H1 (cell line): Measurements from ENCODE around the gene SLC5A10. TPM values are rescaled to one million over a fixed set of nuclear protein-coding genes. Genes with fewer than 3 reads are reported as not detected.
A peak's percentile ranks its signal among the peaks of the same experiment; 100 is the strongest.

Source experiments
- CTCF ChIA-PET: fragments of 300-600 bp; sonication (Branson Sonifier 250); formaldehyde crosslinking; loops from one replicate; lab custom pipeline; 2021; ENCODE audit not compliant: partially characterized antibody; lab: Charles Lee
- POLR2A ChIA-PET: fragments of 300-600 bp; sonication (Branson Sonifier 250); formaldehyde crosslinking; loops from one replicate; lab custom pipeline; 2021; ENCODE audit warnings: inconsistent platforms; ENCODE audit not compliant: partially characterized antibody; lab: Charles Lee
- DNase-seq, 2 experiments: peaks; one replicate each; pipeline versions ENCODE4 v3.0.0 to v3.0.0-alpha.2; 2010 to 2022; ENCODE audit warnings: low spot score in 2 of 2, low read depth in 1 of 2, mixed read lengths in 1 of 2
- FAIRE-seq: peaks from 2 replicates; lab custom pipeline; 2011; peaks lifted over from hg19 to GRCh38; lab: Jason Lieb, UNC
- H2AFZ ChIP-seq: 2 replicates; pipeline ENCODE4 v1.8.1; 2012; ENCODE audit warnings: low read length, inconsistent platforms
- H2AK5ac ChIP-seq: 2 replicates; pipeline ENCODE4 v1.6.1; 2013; ENCODE audit warnings: low read depth, low read length
- H2BK120ac ChIP-seq: replicated peaks from 2 replicates; pipeline ENCODE3; 2013; ENCODE audit warnings: low read depth, low read length, inconsistent platforms
- H2BK12ac ChIP-seq: 2 replicates; pipeline ENCODE4 v1.6.1; 2013; ENCODE audit warnings: low read depth, low read length
- H2BK15ac ChIP-seq: 2 replicates; pipeline ENCODE4 v1.6.1; 2013; ENCODE audit warnings: low read length
- H2BK20ac ChIP-seq: 2 replicates; pipeline ENCODE4 v1.6.1; 2013; ENCODE audit warnings: low read length
- H2BK5ac ChIP-seq: 2 replicates; pipeline ENCODE4 v1.6.1; 2013; ENCODE audit warnings: low read depth, low read length
- H3K14ac ChIP-seq: 2 replicates; pipeline ENCODE4 v1.6.1; 2013; ENCODE audit warnings: inconsistent platforms; ENCODE audit not compliant: insufficient read length
- H3K18ac ChIP-seq: 2 replicates; pipeline ENCODE4 v1.6.1; 2013; ENCODE audit warnings: low read length; ENCODE audit errors: extremely low read depth
- H3K23ac ChIP-seq: 2 replicates; pipeline ENCODE4 v1.6.1; 2013; ENCODE audit warnings: inconsistent platforms; ENCODE audit not compliant: insufficient read length
- H3K23me2 ChIP-seq: 2 replicates; pipeline ENCODE4 v1.6.1; 2013; ENCODE audit warnings: low read depth, low read length
- H3K27ac ChIP-seq: 2 replicates; pipeline ENCODE4 v1.6.1; 2011; ENCODE audit warnings: low read depth, low read length, inconsistent platforms
- H3K27me3 ChIP-seq, 4 experiments: replicated peaks in 1 of 4; 1 replicate in 1 of 4; 2 replicates in 3 of 4; pipeline versions ENCODE4 v1.6.1 to v1.8.1; 2011 to 2013; ENCODE audit warnings: low read length in 3 of 4, mild to moderate bottlenecking in 3 of 4, inconsistent platforms in 2 of 4, mixed read lengths in 2 of 4, moderate library complexity in 1 of 4; ENCODE audit not compliant: control insufficient read depth in 3 of 4, insufficient read depth in 3 of 4; ENCODE audit errors: extremely low read depth in 1 of 4
- H3K36me3 ChIP-seq, 4 experiments: 2 replicates each; pipeline versions ENCODE4 v1.6.1 to v1.8.1; 2011 to 2013; ENCODE audit warnings: mild to moderate bottlenecking in 4 of 4, low read length in 3 of 4, moderate library complexity in 2 of 4, control low read depth in 1 of 4, inconsistent platforms in 1 of 4; ENCODE audit not compliant: insufficient read depth in 4 of 4, control insufficient read depth in 2 of 4
- H3K4ac ChIP-seq: replicated peaks from 2 replicates; pipeline ENCODE3; 2013; ENCODE audit warnings: low read length, low read depth, mixed read lengths, inconsistent platforms; ENCODE audit not compliant: insufficient read length
- H3K4me1 ChIP-seq, 4 experiments: replicated peaks in 1 of 4; 1 replicate in 1 of 4; 2 replicates in 3 of 4; pipeline versions ENCODE4 v1.6.1 to v1.8.1; 2011 to 2013; ENCODE audit warnings: low read length in 3 of 4, inconsistent platforms in 2 of 4, mixed read lengths in 1 of 4; ENCODE audit not compliant: insufficient read depth in 4 of 4, control insufficient read depth in 3 of 4
- H3K4me2 ChIP-seq, 2 experiments: 2 replicates each; pipeline versions ENCODE4 v1.6.1 to v1.8.1; 2011 to 2013; ENCODE audit warnings: low read depth in 2 of 2, low read length in 2 of 2, control low read depth in 1 of 2, inconsistent platforms in 1 of 2, mild to moderate bottlenecking in 1 of 2; ENCODE audit not compliant: insufficient read depth in 1 of 2
- H3K4me3 ChIP-seq, 4 experiments: fragments of 200-600, 300-600 bp in 1 of 4; sonication (generic), shearing (Covaris generic), sonication (Bioruptor Twin) in 1 of 4; 2 replicates each; pipeline versions ENCODE4 v1.5.1 to v1.8.1; 2011 to 2016; ENCODE audit warnings: low read length in 4 of 4, low read depth in 3 of 4, control low read depth in 2 of 4, inconsistent platforms in 2 of 4, mild to moderate bottlenecking in 2 of 4, mixed read lengths in 1 of 4, moderate library complexity in 1 of 4; ENCODE audit not compliant: insufficient read depth in 2 of 4; ENCODE audit errors: extremely low read depth in 1 of 4
- H3K56ac ChIP-seq: replicated peaks from 2 replicates; pipeline ENCODE3; 2013; ENCODE audit warnings: low read depth, mild to moderate bottlenecking, mixed read lengths, low read length, inconsistent platforms; ENCODE audit not compliant: insufficient read length
- H3K79me1 ChIP-seq: 2 replicates; pipeline ENCODE4 v1.6.1; 2013; ENCODE audit warnings: low read depth, low read length, control low read depth
- H3K79me2 ChIP-seq, 2 experiments: 2 replicates each; pipeline versions ENCODE4 v1.6.1 to v1.8.1; 2012 to 2013; ENCODE audit warnings: low read length in 2 of 2, mild to moderate bottlenecking in 2 of 2, inconsistent platforms in 1 of 2; ENCODE audit not compliant: insufficient read depth in 2 of 2, control insufficient read depth in 1 of 2
- H3K9ac ChIP-seq, 4 experiments: replicated peaks in 1 of 4; 1 replicate in 1 of 4; 2 replicates in 3 of 4; pipeline versions ENCODE4 v1.6.1 to v1.8.1; 2011 to 2013; ENCODE audit warnings: low read depth in 3 of 4, low read length in 3 of 4, control low read depth in 2 of 4, mild to moderate bottlenecking in 2 of 4, moderate library complexity in 2 of 4, inconsistent platforms in 1 of 4; ENCODE audit errors: extremely low read depth in 1 of 4
- H3K9me3 ChIP-seq, 2 experiments: 2 replicates each; pipeline versions ENCODE4 v1.6.1 to v1.8.1; 2012 to 2013; ENCODE audit warnings: mild to moderate bottlenecking in 2 of 2, moderate library complexity in 2 of 2, control low read depth in 1 of 2, inconsistent platforms in 1 of 2, low read depth in 1 of 2, low read length in 1 of 2, mixed read lengths in 1 of 2; ENCODE audit not compliant: insufficient read depth in 2 of 2
- H4K20me1 ChIP-seq, 2 experiments: replicated peaks in 1 of 2; 2 replicates each; pipeline versions ENCODE3 to v1.8.1; 2011 to 2013; ENCODE audit warnings: inconsistent platforms in 2 of 2, low read length in 2 of 2, mild to moderate bottlenecking in 1 of 2; ENCODE audit not compliant: insufficient read depth in 2 of 2, control insufficient read depth in 1 of 2
- H4K5ac ChIP-seq: 2 replicates; pipeline ENCODE4 v1.6.1; 2013; ENCODE audit warnings: low read length, low read depth, mixed read lengths, inconsistent platforms; ENCODE audit not compliant: insufficient read length
- H4K8ac ChIP-seq: 2 replicates; pipeline ENCODE4 v1.8.0; 2013; ENCODE audit warnings: mild to moderate bottlenecking, moderate library complexity, low read length, inconsistent platforms; ENCODE audit not compliant: insufficient read depth; ENCODE audit errors: extremely low read depth
- H4K91ac ChIP-seq: replicated peaks from 2 replicates; pipeline ENCODE3; 2013; ENCODE audit warnings: low read length, mixed read lengths, inconsistent platforms; ENCODE audit not compliant: insufficient read length
- BCL11A ChIP-seq, 2 experiments: IDR thresholded peaks; one replicate each; pipeline ENCODE4 v1.6.1; 2011; ENCODE audit warnings: low read depth in 2 of 2, low read length in 2 of 2, mild to moderate bottlenecking in 2 of 2
- KDM1A ChIP-seq: fragments of 200-600, 300-600 bp; sonication (generic); IDR thresholded peaks from 2 replicates; pipeline ENCODE4 v1.7.1; 2016; ENCODE audit warnings: mild to moderate bottlenecking, low read length, borderline replicate concordance
- KDM4A ChIP-seq: IDR thresholded peaks from one replicate; pipeline ENCODE4 v1.7.1; 2012; ENCODE audit warnings: low read depth, mild to moderate bottlenecking, moderate library complexity, low read length, inconsistent platforms; ENCODE audit not compliant: severe bottlenecking
- MAX ChIP-seq: IDR thresholded peaks from 2 replicates; pipeline ENCODE4 v1.6.1; 2012; ENCODE audit warnings: inconsistent platforms
- NANOG ChIP-seq: IDR thresholded peaks from 2 replicates; pipeline ENCODE4 v1.6.1; 2011; ENCODE audit warnings: low read length, low read depth, mild to moderate bottlenecking, inconsistent platforms; ENCODE audit not compliant: insufficient read depth, poor library complexity, severe bottlenecking
- PHF8 ChIP-seq: fragments of 200-600 bp; sonication (generic); conservative IDR thresholded peaks from 2 replicates; pipeline ENCODE4 v1.7.1; 2012; ENCODE audit warnings: low read depth, mild to moderate bottlenecking, inconsistent platforms, low read length, moderate library complexity
- SIRT6 ChIP-seq: IDR thresholded peaks from one replicate; pipeline ENCODE4 v1.7.1; 2012; ENCODE audit warnings: low read length, inconsistent platforms
- SUZ12 ChIP-seq: fragments of 200-600 bp; sonication (generic); IDR thresholded peaks from 2 replicates; pipeline ENCODE4 v1.6.1; 2012; ENCODE audit warnings: mild to moderate bottlenecking, inconsistent platforms, low read length, moderate library complexity, mixed read lengths
- TBP ChIP-seq: IDR thresholded peaks from 2 replicates; pipeline ENCODE4 v1.6.1; 2011; ENCODE audit warnings: low read depth, low read length, improper control_type of control experiment
- USF2 ChIP-seq: IDR thresholded peaks from 2 replicates; pipeline ENCODE4 v1.6.1; 2011; ENCODE audit warnings: low read length, improper control_type of control experiment
- ZNF274 ChIP-seq: IDR thresholded peaks from 2 replicates; pipeline ENCODE4 v1.7.0; 2012; ENCODE audit warnings: low read length, borderline replicate concordance; ENCODE audit errors: extremely low read depth
- WGBS, 2 experiments: shearing (Covaris generic) in 1 of 2; methylation state at CpG; one replicate each; pipeline versions ENCODE4 v1.1.6 to v1.1.7; 2013 to 2015; ENCODE audit warnings: low lambda C conversion rate in 2 of 2, mixed read lengths in 2 of 2, inconsistent platforms in 1 of 2, low coverage in 1 of 2, missing lambda C conversion rate in 1 of 2; ENCODE audit not compliant: insufficient replicate concordance in 2 of 2, insufficient coverage in 1 of 2, insufficient read length in 1 of 2; ENCODE audit errors: extremely low coverage in 1 of 2, missing lambda C conversion rate in 1 of 2; 5-methylcytosine and 5-hydroxymethylcytosine counted together
- polyA plus RNA-seq, 7 experiments: library from polyadenylated mRNA; depleted of rRNA in 3 of 7; stranded (reverse) in 5 of 7; unstranded in 2 of 7; fragments of >200 nt in 5 of 7; fragments of 200-250 nt in 2 of 7; gene quantifications; 1 replicate in 5 of 7; 2 replicates in 1 of 7; 4 replicates in 1 of 7; pipeline versions ENCODE4 v1.2.1 to v1.2.3, GENCODE V29; 2011 to 2013; ENCODE audit warnings: missing spikeins in 2 of 7, mixed read lengths in 2 of 7
- total RNA-seq: library from RNA; stranded (reverse); fragmentation: NEBNext Ultra II Directional; extraction: Animal tissue kit (Norgen Biotek cat#: 25700); gene quantifications from 2 replicates; pipeline ENCODE4 v1.2.1, GENCODE V29; 2021

The SLC5A10 gene
- total and polyA plus RNA-seq, 2 of the 8 experiments (the other 6 are each of a cell fraction or from before 2014, with no cell fraction given): 0.05 to 0.11 TPM

GRCh38 chr17:18992454-18993130, 40.6 kb downstream of the SLC5A10 start:
- H3K14ac ChIP-seq: no peak overlapping the region
- 90% methylated on average over 22 of the region's 22 CpGs; no CpG with 5 or more reads in 1 of the 2 experiments for WGBS, 2 experiments
- peaks cover 0 to 14% (median 6%) of the 10 kb centered on the region in 4 experiments; a peak in 4 of 8 replicates for H3K36me3 ChIP-seq
- H3K23me2 ChIP-seq: no peaks in the 10 kb centered on the region
- no peaks in the 10 kb centered on the region for H3K4me1 ChIP-seq
- no peak overlapping the region; the same call in 1 of the 2 replicates for H3K27ac ChIP-seq
- H3K4ac ChIP-seq: no peak overlapping the region
- no peak overlapping the region for H2AFZ ChIP-seq
- H2BK12ac ChIP-seq: no peak overlapping the region
- no peak overlapping the region for H3K4me3 ChIP-seq
- H3K79me1 ChIP-seq: peaks cover 27% of the 10 kb centered on the region
- no peak overlapping the region for H3K9ac ChIP-seq
- H2BK15ac ChIP-seq: no peak overlapping the region
- H3K27me3 ChIP-seq: no peaks in the 10 kb centered on the region
- no peak overlapping the region for H4K5ac ChIP-seq
- H3K18ac ChIP-seq: no peak overlapping the region
- no peak overlapping the region for H4K91ac ChIP-seq
- H3K4me2 ChIP-seq: no peak overlapping the region
- CTCF ChIA-PET: interaction anchor here (1.1 to 1.5 kb wide), 3 partner anchors 8 to 30 kb away, joined by 3 to 4 read pairs (median 3); no protein-coding TSS in a partner anchor
- H4K8ac ChIP-seq: peak overlapping the region; percentile 75; the same call in 1 of the 2 replicates
- no peak overlapping the region for H2BK20ac ChIP-seq
- no peak for FAIRE-seq
- no peak overlapping the region for H2BK120ac ChIP-seq
- DNase-seq: no peak
- H2AK5ac ChIP-seq: no peak overlapping the region
- no peak overlapping the region for H3K56ac ChIP-seq
- no peak overlapping the region for H3K23ac ChIP-seq
- POLR2A ChIA-PET: interaction anchor here (3.0 kb wide), 1 partner anchor 10 kb away, joined by 21 read pairs; the partner anchor contains the start of gene FAM83G
- H3K9me3 ChIP-seq: no peaks in the 10 kb centered on the region
- peaks cover 6 to 65% of the 10 kb centered on the region in 2 experiments; a peak in 3 of 4 replicates for H3K79me2 ChIP-seq
- peaks cover 15 to 37% of the 10 kb centered on the region in 2 experiments for H4K20me1 ChIP-seq
- H2BK5ac ChIP-seq: peak overlapping the region; percentile 66; the same call in 1 of the 2 replicates
- TF ChIP-seq ZNF274: no peak
- no peak for TF ChIP-seq KDM1A
- TF ChIP-seq USF2: no peak
- TF ChIP-seq BCL11A (IDR thresholded peaks at IDR 0.05; ENCODE audit: low read depth in 2 of 2, low read length in 2 of 2): no peak
- no peak for TF ChIP-seq TBP
- no peak for TF ChIP-seq PHF8
- no peak for TF ChIP-seq SUZ12
- no peak for TF ChIP-seq SIRT6
- TF ChIP-seq MAX: no peak
- no peak for TF ChIP-seq KDM4A
- TF ChIP-seq NANOG: no peak
